Stimulated activated CD4-positive, alpha-beta T cell treated with anti-CD3 and anti-CD28 coated beads, Interleukin-12 subunit alpha, Interleukin-12 subunit beta, amount 100 ng/mL, for 4 hours (primary cell): ENCODE results near the gene ROCK2.
"Not testable (repeated sequence)": the region's sequence is repeated elsewhere in the genome, so short reads cannot be mapped to it uniquely, and the experiment has no call there.

ENCODE experiments used
- DNase-seq: peaks from one replicate; pipeline ENCODE4 v3.0.0-alpha.2; 2020

ROCK2 gene

GRCh38 chr2:11305958-11306357 lies 38.5 kb downstream of the ROCK2 start:
- DNase-seq: no peak

GRCh38 chr2:11305338-11305737 lies 39.1 kb downstream of the ROCK2 start:
- no peak for DNase-seq

- DNase-seq: no peak
Observed at GRCh38 chr2:11304476-11304875, 40.0 kb downstream of the ROCK2 start.

GRCh38 chr2:11303290-11304013 lies 41.0 kb downstream of the ROCK2 start:
- no peak for DNase-seq

GRCh38 chr2:11299439-11299838 lies 45.0 kb downstream of the ROCK2 start:
- DNase-seq: no peak

- DNase-seq: no peak
Observed at GRCh38 chr2:11298592-11298991, 45.8 kb downstream of the ROCK2 start.

GRCh38 chr2:11296401-11296800 lies 48.0 kb downstream of the ROCK2 start:
- no peak for DNase-seq

GRCh38 chr2:11292464-11293255 lies 51.8 kb downstream of the ROCK2 start:
- no peak for DNase-seq

- DNase-seq: no peak
Observed at GRCh38 chr2:11290713-11291112, 53.7 kb downstream of the ROCK2 start.

- DNase-seq: no peak
Observed at GRCh38 chr2:11290211-11290610, 54.2 kb downstream of the ROCK2 start.

- DNase-seq: no peak
Observed at GRCh38 chr2:11288431-11288830, 56.0 kb downstream of the ROCK2 start.

GRCh38 chr2:11286749-11287148 lies 57.7 kb downstream of the ROCK2 start:
- no peak for DNase-seq

GRCh38 chr2:11286323-11286722 lies 58.1 kb downstream of the ROCK2 start:
- DNase-seq: no peak

- DNase-seq: no peak
Observed at GRCh38 chr2:11285499-11285898, 58.9 kb downstream of the ROCK2 start.

GRCh38 chr2:11281186-11281585 lies 63.2 kb downstream of the ROCK2 start:
- no peak for DNase-seq

- no peak for DNase-seq
Observed at GRCh38 chr2:11280713-11281112, 63.7 kb downstream of the ROCK2 start.

GRCh38 chr2:11279398-11279797 lies 65.0 kb downstream of the ROCK2 start:
- no peak for DNase-seq

GRCh38 chr2:11278219-11278618 lies 66.2 kb downstream of the ROCK2 start:
- no peak for DNase-seq

- DNase-seq: no peak
Observed at GRCh38 chr2:11275910-11276309, 68.5 kb downstream of the ROCK2 start.

- DNase-seq: no peak
Observed at GRCh38 chr2:11270891-11271290, 73.5 kb downstream of the ROCK2 start.

- no peak for DNase-seq
Observed at GRCh38 chr2:11267931-11268330, 76.5 kb downstream of the ROCK2 start.

GRCh38 chr2:11264818-11265217 lies 79.6 kb downstream of the ROCK2 start:
- DNase-seq: no peak

- no peak for DNase-seq
Observed at GRCh38 chr2:11264007-11264406, 80.4 kb downstream of the ROCK2 start.

- DNase-seq: no peak
Observed at GRCh38 chr2:11263177-11263576, 81.3 kb downstream of the ROCK2 start.

- not testable (repeated sequence) for DNase-seq
Observed at GRCh38 chr2:11262438-11262837, 82.0 kb downstream of the ROCK2 start.
